GOT3 (cell line): ENCODE data around the gene RPTN.

Source experiments
- DNase-seq: peaks from one replicate; lab custom pipeline; 2025; ENCODE audit warnings: mixed read lengths; lab: John Stamatoyannopoulos, UW

RPTN gene

GRCh38 chr1:152110860-152111514 lies 48.0 kb downstream of the RPTN start:
- no peak for DNase-seq

- DNase-seq = no peak
Observed at GRCh38 chr1:152110365-152110859, 48.6 kb downstream of the RPTN start.

DNA sequence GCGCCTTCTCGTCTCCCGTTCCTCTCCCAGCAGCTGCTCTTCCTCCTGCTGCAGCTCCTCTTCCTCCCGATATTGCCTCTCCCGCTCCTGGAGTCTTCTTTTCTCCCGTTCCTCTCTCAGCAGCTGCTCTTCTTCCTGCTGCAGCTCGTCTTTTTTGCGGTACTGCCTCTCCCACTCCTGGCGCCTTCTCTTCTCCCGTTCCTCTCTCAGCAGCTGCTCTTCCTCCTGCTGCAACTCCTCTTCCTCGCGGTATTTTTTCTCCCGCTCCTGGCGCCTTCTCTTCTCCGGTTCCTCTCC lies 49.1 kb downstream of the RPTN start:
- DNase-seq = no peak

DNA sequence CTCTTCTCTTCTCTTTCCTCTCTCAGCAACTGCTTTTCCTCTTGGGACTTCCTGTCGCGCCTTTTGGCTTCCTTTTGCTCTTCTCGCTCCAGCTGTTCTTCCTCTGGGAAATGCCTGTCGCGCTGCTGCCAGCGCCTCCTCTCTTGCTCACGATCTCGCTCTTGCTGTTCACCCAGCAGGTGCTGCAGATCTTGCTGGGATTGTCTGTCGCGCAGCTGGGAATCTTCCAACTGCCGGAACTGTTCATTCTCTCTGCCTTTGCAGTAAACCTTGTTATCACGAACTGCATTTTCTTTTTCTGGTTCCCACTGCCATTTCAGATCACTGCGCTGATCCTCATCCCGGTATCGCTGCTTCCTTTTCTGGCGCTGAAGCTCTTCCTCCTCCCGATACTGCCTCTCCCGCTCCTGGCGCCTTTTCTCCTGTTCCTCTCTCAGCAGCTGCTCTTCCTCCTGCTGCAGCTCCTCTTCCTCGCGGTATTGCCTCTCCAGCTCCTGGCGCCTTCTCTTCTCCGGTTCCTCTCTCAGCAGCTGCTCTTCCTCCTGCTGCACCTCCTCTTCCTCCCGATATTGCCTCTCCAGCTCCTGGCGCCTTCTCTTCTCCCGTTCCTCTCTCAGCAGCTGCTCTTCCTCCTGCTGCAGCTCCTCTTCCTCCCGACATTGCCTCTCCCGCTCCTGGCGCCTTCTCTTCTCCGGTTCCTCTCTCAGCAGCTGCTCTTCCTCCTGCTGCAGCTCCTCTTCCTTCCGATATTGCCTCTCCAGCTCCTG lies 49.6 kb downstream of the RPTN start:
- no peak for DNase-seq

GRCh38 chr1:152108882-152109222 lies 50.2 kb downstream of the RPTN start:
- no peak for DNase-seq

DNA sequence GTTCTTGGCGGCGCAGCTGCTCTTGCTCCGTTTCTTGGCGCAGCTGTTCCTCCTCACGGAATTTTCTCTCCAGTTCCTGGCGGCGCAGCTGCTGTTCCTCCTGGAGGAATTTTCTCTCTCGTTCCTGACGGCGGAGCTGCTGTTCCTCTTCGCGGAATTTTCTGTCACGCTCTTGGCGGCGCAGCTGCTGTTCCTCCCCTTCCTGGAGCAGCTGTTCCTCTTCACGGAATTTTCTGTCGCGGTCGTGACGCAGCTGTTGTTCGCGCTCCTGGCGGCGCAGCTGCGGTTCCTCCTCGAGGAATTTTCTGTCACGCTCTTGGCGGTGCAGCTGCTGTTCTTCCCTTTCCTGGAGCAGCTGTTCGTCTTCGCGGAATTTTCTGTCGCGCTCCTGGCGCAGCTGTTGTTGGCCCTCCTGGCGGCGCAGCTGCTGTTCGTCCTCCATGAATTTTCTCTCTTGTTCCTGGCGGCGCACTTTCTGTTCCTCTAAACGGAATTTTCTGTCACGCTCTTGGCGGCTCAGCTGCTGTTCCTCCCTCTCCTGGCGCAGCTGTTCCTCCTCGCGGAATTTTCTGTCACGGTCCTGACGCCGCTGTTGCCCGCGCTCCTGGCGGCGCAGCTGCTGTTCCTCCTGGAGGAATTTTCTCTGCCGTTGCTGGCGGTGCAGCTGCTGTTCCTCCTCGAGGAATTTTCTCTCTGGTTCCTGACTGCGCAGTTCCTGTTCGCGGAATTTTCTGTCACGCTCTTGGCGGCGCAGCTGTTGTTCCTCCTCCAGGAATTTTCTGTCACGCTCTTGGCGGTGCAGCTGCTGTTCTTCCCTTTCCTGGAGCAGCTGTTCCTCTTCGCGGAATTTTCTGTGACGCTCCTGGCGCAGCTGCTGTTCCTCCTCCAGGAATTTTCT lies 50.8 kb downstream of the RPTN start:
- DNase-seq = no peak

DNA sequence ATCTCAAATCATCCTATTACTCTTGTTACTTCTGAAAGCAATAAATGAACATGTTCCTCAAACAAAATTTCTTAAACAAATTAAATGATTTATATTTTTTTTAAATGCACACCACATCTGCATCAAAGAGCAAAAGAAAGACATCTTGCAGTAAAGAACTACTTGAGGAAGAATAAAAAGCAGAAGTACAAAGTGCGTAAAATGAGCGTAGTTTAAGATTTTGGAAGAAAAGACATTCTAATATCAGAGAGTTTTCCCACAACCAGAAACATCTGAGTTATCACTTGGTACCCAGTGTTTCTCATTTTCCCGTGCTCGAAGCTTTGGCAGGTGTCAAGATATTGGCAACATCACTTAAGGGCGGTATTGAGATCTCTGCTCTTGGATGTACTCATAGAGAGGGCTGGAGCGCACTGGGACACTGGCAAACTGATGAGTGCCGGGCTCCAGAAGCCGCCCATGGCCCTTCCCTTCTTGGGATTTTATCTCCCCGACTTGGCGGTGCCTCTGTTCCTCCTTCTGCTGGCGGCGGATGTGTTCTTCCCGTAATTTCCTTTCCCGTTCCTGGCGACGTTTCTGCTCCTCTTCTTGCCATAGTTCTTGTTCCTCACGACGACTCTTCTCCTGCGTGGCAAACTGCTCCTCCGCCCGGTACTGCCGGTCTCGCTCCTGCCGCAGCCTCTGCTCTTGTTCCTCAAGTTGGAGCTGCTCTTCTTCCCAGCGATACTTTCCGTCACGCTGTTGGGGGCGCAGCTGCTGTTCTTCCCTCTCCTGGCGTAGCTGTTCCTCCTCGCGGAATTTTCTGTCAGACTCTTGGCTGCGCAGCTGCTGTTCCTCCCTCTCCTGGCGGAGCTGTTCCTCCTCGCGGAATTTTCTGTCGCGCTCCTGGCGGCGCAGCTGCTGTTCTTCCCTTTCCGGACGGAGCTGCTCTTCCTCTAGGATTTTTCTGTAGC lies 51.7 kb downstream of the RPTN start:
- no peak for DNase-seq

- no peak for DNase-seq
Observed at GRCh38 chr1:152104854-152105253, 54.2 kb downstream of the RPTN start.
